ENCODE data around the gene TRIP13.
A peak's percentile ranks its signal among the peaks of the same experiment; 100 is the strongest.
"Not testable (repeated sequence)": the region's sequence is repeated elsewhere in the genome, so short reads cannot be mapped to it uniquely, and the experiment has no call there.

The TRIP13 gene

DNA sequence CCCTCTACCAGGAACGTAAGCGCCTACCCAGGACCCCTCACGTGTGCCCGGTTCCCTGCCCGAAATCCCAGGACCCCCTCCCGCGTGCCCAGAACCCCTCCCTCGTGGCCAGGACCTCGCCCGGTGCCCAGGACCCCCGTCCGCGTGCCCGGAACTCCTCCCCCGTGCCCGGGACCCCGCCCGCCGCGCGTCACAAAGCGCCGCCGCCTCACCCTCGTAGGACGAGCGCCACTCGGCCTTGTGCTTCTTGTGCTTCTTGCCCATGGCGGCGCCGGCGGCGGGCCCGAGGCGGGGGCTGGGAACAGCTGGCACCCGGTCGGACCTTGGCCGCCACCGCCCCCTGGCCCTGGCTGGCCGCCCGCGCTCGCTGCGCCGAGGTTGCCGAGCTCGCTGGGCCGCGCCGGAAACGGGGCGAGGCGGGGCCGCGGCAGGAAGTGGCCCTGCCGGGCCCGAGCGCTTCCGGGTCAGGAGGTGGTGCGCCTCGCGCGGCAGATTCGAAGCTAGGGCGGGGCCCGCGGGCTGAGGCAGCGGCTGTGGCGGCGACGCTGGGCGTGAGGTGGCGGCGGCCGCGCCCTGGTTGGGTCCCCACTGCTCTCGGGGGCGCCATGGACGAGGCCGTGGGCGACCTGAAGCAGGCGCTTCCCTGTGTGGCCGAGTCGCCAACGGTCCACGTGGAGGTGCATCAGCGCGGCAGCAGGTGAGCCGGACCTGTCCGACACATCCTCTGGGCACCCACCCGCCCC lies at the start of gene TRIP13, which contains the start of gene BRD9:
Gene TRIP13 (plus strand): TSS at position 491 of the 743 bp plus-strand sequence. CDS start 115 bp downstream, at position 606.
Gene BRD9 (minus strand): TSS at position 408 of the 743 bp plus-strand sequence. CDS start 144 bp downstream, at position 264.
- peak in 1 of 2 experiments; percentile 35 for DNase-seq (ENCODE audit: low read depth in 2 of 2)

DNA sequence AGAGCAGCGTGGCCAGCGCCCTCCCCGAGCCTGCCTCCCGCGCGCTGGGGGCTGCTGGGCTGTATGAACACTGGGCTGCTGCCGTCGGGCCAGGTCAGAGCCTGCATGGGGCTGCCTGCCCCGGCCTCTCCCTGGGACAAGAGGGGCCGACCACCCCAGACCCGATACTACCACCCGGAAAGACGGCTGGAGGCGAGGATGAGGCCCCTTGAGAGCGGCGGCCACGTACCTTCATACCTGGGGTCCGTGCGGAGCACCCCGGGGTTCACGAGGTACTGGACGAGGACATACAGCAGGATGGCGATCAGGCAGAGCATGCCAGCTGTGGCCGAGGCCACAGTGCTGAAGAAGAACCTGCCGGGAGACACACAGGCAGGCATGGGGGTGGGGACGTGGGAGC lies 49.3 kb upstream of the TRIP13 start:
- not testable (repeated sequence) for DNase-seq (ENCODE audit: low read depth in 2 of 2)

- DNase-seq (ENCODE audit: low read depth in 2 of 2): not testable (repeated sequence)
Measured at GRCh38 chr5:843926-844325, 48.8 kb upstream of the TRIP13 start.

DNA sequence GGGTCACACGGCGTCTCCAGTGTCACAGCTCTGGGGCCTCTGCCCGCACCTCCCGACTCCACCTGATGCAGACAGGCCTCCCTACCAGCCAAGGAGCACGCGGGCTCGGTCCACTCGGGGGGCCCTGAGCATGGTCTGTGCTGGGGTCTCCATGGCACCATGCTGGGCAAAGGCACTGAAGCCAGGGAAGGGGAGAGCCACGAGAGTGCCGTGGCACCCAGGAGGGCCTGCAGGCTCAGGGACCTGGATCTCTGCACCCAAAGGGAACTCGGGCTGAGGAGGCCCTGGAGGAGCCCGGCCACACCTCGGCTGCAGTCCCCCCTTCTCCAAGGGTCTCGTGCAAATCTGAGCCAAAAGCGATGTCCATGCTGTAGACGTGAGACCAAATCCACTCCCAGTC lies 48.3 kb upstream of the TRIP13 start:
- DNase-seq (ENCODE audit: low read depth in 2 of 2): not testable (repeated sequence)

- DNase-seq (ENCODE audit: low read depth in 2 of 2): not testable (repeated sequence)
Measured at GRCh38 chr5:845031-845675, 47.5 kb upstream of the TRIP13 start.

- not testable (repeated sequence) for DNase-seq (ENCODE audit: low read depth in 2 of 2)
Measured at GRCh38 chr5:845676-846601, 46.7 kb upstream of the TRIP13 start.

GRCh38 chr5:846602-847091 lies 46.0 kb upstream of the TRIP13 start:
- DNase-seq (ENCODE audit: low read depth in 2 of 2): not testable (repeated sequence)

DNA sequence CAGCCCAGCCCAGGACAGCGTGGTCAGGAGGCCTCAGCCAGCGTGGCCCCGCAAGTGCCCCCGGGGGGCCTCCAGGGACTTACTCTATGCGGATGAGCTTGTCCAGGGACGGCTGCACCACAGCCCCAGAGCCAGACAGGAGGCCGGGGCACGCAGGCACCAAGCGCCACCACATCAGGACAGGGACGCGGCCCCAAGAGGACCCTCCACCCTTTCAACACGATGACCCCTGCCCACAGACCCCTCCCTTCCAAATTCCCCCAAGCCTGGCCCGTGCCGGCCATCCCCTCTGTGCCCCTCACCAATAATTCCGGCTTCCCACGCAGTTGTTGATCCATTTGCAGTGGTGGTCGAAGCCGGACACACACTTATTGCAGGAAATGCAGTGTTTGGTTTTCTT lies 45.5 kb upstream of the TRIP13 start:
- not testable (repeated sequence) for DNase-seq (ENCODE audit: low read depth in 2 of 2)

DNA sequence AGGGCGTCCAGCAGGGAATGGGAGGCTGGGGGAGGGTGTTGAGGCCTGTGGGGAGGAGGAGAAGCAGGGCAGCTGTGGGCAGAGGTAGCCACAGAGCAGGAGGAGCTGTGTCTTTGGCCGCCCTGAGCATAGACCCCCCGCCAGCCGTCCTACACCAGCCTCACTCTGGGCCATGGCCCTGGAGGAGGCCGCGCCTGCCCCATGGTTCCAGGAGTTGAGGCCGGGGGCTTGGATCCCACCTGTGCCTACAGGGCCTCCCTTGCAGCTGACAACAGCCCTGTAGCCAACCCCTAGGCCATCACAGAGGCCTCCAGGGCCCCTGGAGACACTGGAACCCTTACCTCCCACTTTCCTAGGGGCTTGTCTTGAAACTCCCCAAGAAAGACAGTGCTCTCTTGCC lies 44.9 kb upstream of the TRIP13 start:
- not testable (repeated sequence) for DNase-seq (ENCODE audit: low read depth in 2 of 2)

DNA sequence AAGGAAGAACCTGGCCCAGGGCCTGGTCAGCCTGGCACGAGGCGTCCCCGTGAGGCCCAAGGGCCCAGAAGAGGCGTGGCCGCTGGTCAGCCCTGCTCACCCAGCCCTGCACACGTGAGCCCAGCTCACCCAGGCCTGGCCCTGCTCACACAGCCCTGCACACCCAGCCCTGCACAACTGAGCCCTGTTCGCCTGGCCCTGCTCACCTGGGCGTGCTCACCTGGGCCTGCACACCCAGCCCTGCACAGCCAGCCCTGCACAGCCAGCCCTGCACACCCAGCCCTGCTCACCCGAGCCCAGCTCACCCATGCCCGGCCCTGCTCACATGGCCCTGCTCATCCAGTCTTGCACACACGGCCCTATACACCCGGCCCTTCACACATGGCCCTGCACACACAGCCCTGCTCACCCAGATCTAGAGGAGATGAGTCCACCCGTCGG lies 44.0 kb upstream of the TRIP13 start:
- DNase-seq (ENCODE audit: low read depth in 2 of 2): no peak

DNA sequence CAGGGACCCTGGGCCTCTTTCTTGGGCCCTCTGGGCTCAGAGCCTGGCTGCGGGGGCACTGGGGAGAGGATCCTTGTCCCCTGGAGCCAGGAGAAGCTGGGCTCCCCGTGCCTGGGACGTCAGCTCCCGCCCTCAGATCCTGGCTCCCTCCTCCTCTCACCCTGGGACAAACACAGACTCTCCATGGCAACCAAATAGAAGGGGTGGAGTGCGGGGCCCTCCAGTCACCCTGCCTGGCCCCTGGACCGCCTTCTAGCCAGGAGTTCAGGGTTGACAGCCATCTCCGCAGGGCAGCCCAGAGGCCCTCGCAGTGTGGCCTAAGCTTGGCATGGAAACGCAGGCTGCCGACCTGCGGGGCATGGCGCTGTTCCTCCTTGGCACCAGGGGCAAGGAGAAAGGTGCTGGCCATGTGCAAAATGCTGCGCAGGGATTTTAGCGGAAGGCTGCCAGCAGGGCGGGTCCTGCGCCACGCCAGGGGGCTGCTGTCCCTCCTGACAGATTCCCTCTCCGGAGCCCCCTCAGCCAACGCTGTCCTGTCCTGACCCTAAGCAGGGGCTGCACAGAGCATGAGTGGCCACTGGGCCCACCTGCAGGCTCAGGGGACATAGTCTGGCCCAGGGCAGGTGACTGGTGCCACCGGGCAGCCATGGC lies 42.9 kb upstream of the TRIP13 start:
- DNase-seq (ENCODE audit: low read depth in 2 of 2): no peak

GRCh38 chr5:850511-851006 lies 42.1 kb upstream of the TRIP13 start, which contains the start of gene ZDHHC11:
Gene ZDHHC11, minus strand, starts transcription at chr5:850986. Its CDS starts 384 bp downstream, at chr5:850602.
- no peak for DNase-seq (ENCODE audit: low read depth in 2 of 2)

DNA sequence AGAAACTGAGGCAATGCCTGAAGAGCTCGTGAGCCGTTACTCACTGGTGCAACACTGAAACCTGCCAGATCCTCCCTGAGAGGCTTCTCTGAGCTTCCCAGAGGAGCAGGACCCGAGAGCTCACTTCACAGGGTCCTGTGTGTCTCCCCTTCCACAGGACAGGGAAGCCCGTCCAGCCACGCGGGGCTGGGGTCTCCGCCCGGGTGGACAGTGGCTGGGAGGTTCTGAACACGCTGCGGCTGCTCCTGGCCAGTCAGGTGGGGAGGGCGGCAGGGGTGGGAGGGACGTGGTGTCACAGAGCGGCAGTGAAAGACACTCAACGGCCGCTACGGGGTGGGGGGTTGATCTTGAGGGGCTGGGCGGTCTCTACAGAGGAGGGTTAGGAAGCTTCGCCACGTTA lies 41.6 kb upstream of the TRIP13 start:
- DNase-seq (ENCODE audit: low read depth in 2 of 2): no peak

- no peak for DNase-seq (ENCODE audit: low read depth in 2 of 2)
Measured at GRCh38 chr5:851553-851952, 41.1 kb upstream of the TRIP13 start.

DNA sequence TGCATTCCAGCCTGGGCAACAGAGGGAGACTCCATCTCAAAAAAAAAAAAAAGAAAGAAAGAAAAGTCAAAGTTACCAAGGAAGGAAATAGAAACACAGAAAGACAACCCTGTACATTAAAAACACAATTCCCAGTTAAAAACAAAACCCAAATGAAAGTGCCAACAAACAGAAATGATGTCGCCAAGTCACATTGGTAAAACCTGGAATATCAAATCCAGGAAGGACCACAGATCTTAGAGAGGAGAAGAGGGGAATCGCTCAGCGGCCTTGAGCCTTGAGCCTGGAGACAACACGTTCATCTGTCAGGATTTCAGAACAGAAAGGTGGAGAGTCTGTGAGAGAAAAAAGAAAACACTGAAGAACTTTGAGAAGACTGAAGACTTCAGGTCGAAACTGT lies 40.7 kb upstream of the TRIP13 start:
- no peak for DNase-seq (ENCODE audit: low read depth in 2 of 2)

- DNase-seq (ENCODE audit: low read depth in 2 of 2): no peak
Measured at GRCh38 chr5:852431-853401, 40.0 kb upstream of the TRIP13 start.

DNA sequence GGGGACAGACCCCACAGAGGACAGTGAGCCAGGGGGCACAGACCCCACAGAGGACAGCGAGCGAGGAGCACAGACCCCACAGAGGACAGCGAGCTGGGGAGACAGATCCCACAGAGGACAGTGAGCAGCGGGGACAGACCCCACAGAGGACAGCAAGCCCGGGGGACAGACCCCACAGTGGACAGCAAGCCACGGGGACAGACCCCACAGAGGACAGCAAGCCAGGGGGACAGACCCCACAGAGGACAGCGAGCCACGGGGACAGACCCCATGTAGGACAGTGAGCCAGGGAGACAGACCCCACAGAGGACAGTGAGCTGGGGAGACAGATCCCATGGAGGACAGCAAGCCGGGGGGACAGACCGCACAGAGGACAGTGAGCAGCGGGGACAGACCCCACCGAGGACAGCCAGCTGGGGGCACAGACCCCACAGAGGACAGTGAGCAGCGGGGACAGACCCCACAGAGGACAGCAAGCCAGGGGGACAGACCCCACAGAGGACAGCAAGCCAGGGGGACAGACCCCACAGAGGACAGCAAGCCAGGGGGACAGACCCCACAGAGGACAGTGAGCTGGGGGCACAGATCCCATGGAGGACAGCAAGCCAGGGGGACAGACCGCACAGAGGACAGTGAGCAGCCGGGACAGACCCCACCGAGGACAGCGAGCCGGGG lies 39.1 kb upstream of the TRIP13 start:
- not testable (repeated sequence) for DNase-seq (ENCODE audit: low read depth in 2 of 2)

- no peak for DNase-seq (ENCODE audit: low read depth in 2 of 2)
Measured at GRCh38 chr5:854217-854616, 38.5 kb upstream of the TRIP13 start.
